KMS-11 (cell line): ENCODE measurements around the gene CD276.

ENCODE experiments used
- H2AFZ ChIP-seq: fragments of 200-600 bp; sonication (generic); 2 replicates; pipeline ENCODE4 v1.6.1; 2016; ENCODE audit warnings: antibody characterized with exemption, mixed run types, low read depth
- H3K27ac ChIP-seq: fragments of 200-600 bp; sonication (generic); 2 replicates; pipeline ENCODE4 v1.6.1; 2016; ENCODE audit warnings: mild to moderate bottlenecking, mixed run types
- H3K27me3 ChIP-seq: fragments of 200-600 bp; sonication (generic); 2 replicates; pipeline ENCODE4 v1.6.1; 2017; ENCODE audit warnings: mild to moderate bottlenecking, low read depth, mixed run types, moderate library complexity; ENCODE audit not compliant: insufficient read depth
- H3K36me3 ChIP-seq: fragments of 200-600 bp; sonication (generic); 2 replicates; pipeline ENCODE4 v1.6.1; 2017; ENCODE audit warnings: mild to moderate bottlenecking, mixed run types; ENCODE audit not compliant: insufficient read depth
- H3K4me1 ChIP-seq: fragments of 200-600 bp; sonication (generic); 2 replicates; pipeline ENCODE4 v1.6.1; 2016; ENCODE audit warnings: mild to moderate bottlenecking, low read depth, mixed run types; ENCODE audit not compliant: poor library complexity, severe bottlenecking
- H3K4me2 ChIP-seq: fragments of 200-600 bp; sonication (generic); 2 replicates; pipeline ENCODE4 v1.7.0; 2016; ENCODE audit warnings: mild to moderate bottlenecking, mixed run types
- H3K4me3 ChIP-seq: fragments of 200-600 bp; sonication (generic); IDR thresholded peaks from 2 replicates; pipeline ENCODE4 v1.6.1; 2017; ENCODE audit warnings: low read depth, low read length, mixed read lengths; ENCODE audit not compliant: insufficient read depth
- H3K79me2 ChIP-seq: fragments of 200-600 bp; sonication (generic); 2 replicates; pipeline ENCODE4 v1.6.1; 2016; ENCODE audit warnings: low read depth, mixed run types; ENCODE audit not compliant: insufficient read depth
- H3K9ac ChIP-seq: fragments of 200-600 bp; sonication (generic); 2 replicates; pipeline ENCODE4 v1.6.1; 2016; ENCODE audit warnings: mild to moderate bottlenecking, mixed run types
- H4K20me1 ChIP-seq: fragments of 200-600 bp; sonication (generic); 2 replicates; pipeline ENCODE4 v1.6.1; 2016; ENCODE audit warnings: mild to moderate bottlenecking, mixed run types; ENCODE audit not compliant: insufficient read depth
- CTCF ChIP-seq: fragments of 200-600 bp; sonication (generic); conservative IDR thresholded peaks from 2 replicates; pipeline ENCODE4 v1.6.1; 2017; ENCODE audit warnings: low read depth, mild to moderate bottlenecking, antibody characterized with exemption, low read length, moderate library complexity, mixed read lengths

Gene CD276

GRCh38 chr15:73758461-73758860 lies 74.3 kb downstream of the CD276 start:
- no peak overlapping the region for H3K4me3 ChIP-seq
- H3K79me2 ChIP-seq = no peaks in the 10 kb centered on the region
- no peaks in the 10 kb centered on the region for H3K4me1 ChIP-seq
- TF ChIP-seq CTCF = no peak
- no peak overlapping the region for H3K9ac ChIP-seq
- no peak overlapping the region for H3K4me2 ChIP-seq
- no peaks in the 10 kb centered on the region for H4K20me1 ChIP-seq
- no peak overlapping the region for H2AFZ ChIP-seq
- H3K27me3 ChIP-seq = peaks cover 13% of the 10 kb centered on the region; the same call in 1 of the 2 replicates
- H3K36me3 ChIP-seq = no peaks in the 10 kb centered on the region
- H3K27ac ChIP-seq = no peak overlapping the region

GRCh38 chr15:73760330-73761329 lies 76.4 kb downstream of the CD276 start:
- no peaks in the 10 kb centered on the region for H3K36me3 ChIP-seq
- H2AFZ ChIP-seq = no peak overlapping the region
- no peak overlapping the region for H3K27ac ChIP-seq
- no peak overlapping the region for H3K4me2 ChIP-seq
- no peak overlapping the region for H3K4me3 ChIP-seq
- no peaks in the 10 kb centered on the region for H4K20me1 ChIP-seq
- no peaks in the 10 kb centered on the region for H3K4me1 ChIP-seq
- H3K27me3 ChIP-seq = peaks cover 13% of the 10 kb centered on the region; the same call in 1 of the 2 replicates
- H3K79me2 ChIP-seq = no peaks in the 10 kb centered on the region
- no peak for TF ChIP-seq CTCF
- H3K9ac ChIP-seq = no peak overlapping the region

- Histone ChIP-seq H3K4me2 (no peak overlapping the region), H2AFZ (no peak overlapping the region), H3K36me3 (no peaks in the 10 kb centered on the region), H3K9ac (no peak overlapping the region), H3K4me3 (no peak overlapping the region), H3K27ac (no peak overlapping the region), H3K4me1 (no peaks in the 10 kb centered on the region), H4K20me1 (no peaks in the 10 kb centered on the region), H3K79me2 (no peaks in the 10 kb centered on the region), H3K27me3 (peaks cover 5% of the 10 kb centered on the region; the same call in 1 of the 2 replicates)
- no peak for TF ChIP-seq CTCF
These were observed 79.7 kb downstream of the CD276 start for GRCh38 chr15:73763931-73764330.
